ENCODE results near the gene MED13. TPM values are rescaled to one million over a fixed set of nuclear protein-coding genes. Genes with fewer than 3 reads are reported as not detected.
A peak's percentile ranks its signal among the peaks of the same experiment; 100 is the strongest.

The MED13 gene, protein sequence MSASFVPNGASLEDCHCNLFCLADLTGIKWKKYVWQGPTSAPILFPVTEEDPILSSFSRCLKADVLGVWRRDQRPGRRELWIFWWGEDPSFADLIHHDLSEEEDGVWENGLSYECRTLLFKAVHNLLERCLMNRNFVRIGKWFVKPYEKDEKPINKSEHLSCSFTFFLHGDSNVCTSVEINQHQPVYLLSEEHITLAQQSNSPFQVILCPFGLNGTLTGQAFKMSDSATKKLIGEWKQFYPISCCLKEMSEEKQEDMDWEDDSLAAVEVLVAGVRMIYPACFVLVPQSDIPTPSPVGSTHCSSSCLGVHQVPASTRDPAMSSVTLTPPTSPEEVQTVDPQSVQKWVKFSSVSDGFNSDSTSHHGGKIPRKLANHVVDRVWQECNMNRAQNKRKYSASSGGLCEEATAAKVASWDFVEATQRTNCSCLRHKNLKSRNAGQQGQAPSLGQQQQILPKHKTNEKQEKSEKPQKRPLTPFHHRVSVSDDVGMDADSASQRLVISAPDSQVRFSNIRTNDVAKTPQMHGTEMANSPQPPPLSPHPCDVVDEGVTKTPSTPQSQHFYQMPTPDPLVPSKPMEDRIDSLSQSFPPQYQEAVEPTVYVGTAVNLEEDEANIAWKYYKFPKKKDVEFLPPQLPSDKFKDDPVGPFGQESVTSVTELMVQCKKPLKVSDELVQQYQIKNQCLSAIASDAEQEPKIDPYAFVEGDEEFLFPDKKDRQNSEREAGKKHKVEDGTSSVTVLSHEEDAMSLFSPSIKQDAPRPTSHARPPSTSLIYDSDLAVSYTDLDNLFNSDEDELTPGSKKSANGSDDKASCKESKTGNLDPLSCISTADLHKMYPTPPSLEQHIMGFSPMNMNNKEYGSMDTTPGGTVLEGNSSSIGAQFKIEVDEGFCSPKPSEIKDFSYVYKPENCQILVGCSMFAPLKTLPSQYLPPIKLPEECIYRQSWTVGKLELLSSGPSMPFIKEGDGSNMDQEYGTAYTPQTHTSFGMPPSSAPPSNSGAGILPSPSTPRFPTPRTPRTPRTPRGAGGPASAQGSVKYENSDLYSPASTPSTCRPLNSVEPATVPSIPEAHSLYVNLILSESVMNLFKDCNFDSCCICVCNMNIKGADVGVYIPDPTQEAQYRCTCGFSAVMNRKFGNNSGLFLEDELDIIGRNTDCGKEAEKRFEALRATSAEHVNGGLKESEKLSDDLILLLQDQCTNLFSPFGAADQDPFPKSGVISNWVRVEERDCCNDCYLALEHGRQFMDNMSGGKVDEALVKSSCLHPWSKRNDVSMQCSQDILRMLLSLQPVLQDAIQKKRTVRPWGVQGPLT (N-terminal part only)
- 20.1 and 31.7 TPM in 2 replicates for total RNA-seq (2014; rRNA removed; shearing (Covaris generic))

DNA sequence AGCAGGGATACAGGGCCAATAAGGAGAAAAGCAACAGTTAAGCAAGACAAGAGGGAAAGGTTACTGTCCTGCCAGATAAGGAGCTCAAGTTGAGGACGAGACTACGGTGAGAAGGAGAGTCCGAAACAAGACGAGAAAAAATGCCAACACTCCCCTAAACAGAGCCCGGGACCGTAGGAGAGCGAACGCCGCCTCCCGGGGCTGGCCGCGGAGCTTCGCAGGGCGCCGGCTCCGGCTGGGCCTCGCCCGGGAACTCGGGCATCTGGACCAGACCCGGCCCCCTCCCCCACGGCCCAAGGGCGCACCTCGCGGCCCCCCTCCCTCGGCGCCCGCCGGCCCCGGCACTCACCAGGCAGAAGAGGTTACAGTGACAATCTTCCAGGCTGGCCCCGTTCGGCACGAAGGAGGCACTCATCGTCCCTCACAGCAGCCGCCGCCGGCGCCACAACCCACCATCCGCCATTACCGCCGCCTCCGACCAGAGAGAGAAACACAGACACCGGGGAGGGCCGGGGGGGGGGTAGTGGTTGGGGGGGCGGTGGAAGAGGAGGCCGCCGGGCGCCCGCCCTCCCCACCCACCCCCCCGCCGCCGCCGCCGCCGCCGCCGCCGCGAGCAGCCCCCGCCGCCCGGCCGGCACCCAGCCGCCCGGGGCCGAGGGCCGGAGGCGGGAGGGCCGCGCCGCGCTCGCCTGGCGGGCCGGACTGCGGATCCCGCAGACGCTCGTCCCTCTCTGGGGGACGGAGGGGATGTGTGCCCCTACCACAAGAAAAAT lies at the start of gene MED13:
MED13 (minus strand) TSS at position 488 of the 773 bp plus-strand sequence; CDS start at position 415, 73 bp downstream.
- DNase-seq (ENCODE audit: low read depth), result peak; percentile 53

- no peak for DNase-seq (ENCODE audit: low read depth)
These were observed 47.2 kb upstream of the MED13 start for GRCh38 chr17:62112229-62112628.

GRCh38 chr17:62111562-62112171 lies 46.6 kb upstream of the MED13 start:
- DNase-seq (ENCODE audit: low read depth), result no peak

DNA sequence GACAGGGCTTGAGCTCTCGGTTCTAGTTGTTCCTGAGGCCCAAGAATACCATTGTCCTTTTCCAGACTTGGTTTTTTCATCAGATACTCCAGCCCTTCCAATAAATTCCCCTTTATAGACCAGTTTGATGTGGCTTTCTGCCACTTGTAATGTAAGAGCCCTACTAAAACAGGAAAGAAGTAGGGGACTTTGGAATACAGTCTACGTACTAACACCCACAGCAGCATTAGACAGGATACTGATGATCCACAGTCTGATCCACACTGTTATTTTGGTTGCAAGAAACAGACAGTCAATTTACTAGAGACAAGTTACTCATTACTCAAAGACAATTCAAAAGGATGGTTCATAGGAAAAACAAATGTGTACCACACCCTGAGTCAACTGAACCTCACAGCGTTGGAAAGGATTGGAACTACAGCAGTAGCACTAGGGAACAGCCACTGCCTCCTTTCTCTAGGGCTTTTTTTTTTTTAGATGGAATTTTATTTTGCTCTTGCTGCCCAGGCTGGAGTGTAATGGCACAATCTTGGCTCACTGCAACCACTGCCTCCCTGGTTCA lies 45.9 kb upstream of the MED13 start:
- DNase-seq (ENCODE audit: low read depth), result no peak

DNA sequence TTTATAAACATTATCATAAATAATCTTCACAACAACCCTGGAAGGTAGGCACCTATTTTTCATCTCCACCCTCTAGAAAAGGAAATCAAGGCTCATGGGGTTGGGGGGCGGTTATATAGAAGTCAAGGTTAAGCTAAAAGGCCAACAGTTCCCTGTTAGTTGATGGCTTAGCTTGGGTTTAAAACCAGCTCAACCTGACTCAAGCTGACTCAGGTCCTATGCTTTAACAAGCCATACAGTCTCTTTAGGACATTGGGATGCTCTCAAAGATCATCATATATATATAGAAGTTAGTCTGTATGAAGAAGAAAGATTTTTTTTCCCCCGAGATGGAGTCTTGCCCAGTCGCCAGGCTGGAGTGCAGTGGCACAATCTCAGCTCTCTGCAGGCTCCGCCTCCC lies 44.8 kb upstream of the MED13 start:
- no peak for DNase-seq (ENCODE audit: low read depth)

GRCh38 chr17:62109378-62109902 lies 44.4 kb upstream of the MED13 start:
- peak; percentile 88 for DNase-seq (ENCODE audit: low read depth)

GRCh38 chr17:62105861-62106260 lies 40.8 kb upstream of the MED13 start:
- no peak for DNase-seq (ENCODE audit: low read depth)

DNA sequence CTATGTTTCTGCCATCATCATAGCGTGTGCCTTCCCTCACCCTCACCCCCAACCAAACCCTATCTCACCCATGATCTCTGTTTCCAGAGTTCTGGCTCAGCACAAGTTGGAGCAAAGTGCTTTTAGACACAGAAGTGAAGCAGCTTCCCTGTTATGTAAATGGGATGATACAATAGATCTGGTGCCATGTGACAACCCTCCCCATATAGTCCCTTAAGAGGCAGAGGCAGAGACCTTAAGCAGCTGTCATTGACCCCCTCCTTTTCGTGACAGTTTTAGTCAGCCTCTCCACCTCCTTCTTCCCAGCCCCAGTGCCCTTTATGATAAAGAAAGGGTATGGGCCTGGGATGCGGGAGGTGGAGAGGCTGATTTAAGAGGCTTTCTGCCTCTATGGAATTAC lies 40.3 kb upstream of the MED13 start:
- DNase-seq (ENCODE audit: low read depth), result no peak

DNA sequence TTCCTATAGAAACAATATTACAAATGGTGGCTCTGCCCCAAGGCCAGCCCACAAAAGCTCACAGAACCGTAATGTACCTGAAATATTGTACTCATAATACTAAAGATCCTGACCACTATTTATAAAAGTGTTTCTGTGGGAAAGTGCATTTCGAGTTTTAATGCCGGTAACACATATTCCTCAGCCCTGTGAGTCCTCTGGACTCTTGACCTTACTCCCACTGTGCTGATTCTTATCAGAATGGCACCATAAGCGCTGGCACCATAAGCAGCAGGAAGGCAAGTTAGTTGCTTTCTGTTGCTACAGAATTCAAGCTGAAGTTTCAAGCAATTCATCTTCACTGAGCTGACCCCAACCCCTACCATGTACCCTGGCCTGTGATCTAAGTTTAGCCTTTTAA lies 36.4 kb upstream of the MED13 start:
- no peak for DNase-seq (ENCODE audit: low read depth)

- no peak for DNase-seq (ENCODE audit: low read depth)
These were observed 36.0 kb upstream of the MED13 start for GRCh38 chr17:62101090-62101489.

GRCh38 chr17:62100055-62100454 lies 35.0 kb upstream of the MED13 start:
- no peak for DNase-seq (ENCODE audit: low read depth)

- no peak for DNase-seq (ENCODE audit: low read depth)
These were observed 34.5 kb upstream of the MED13 start for GRCh38 chr17:62099532-62099931.

GRCh38 chr17:62098623-62099231 lies 33.6 kb upstream of the MED13 start:
- DNase-seq (ENCODE audit: low read depth), result no peak

- DNase-seq (ENCODE audit: low read depth), result no peak
These were observed 31.3 kb upstream of the MED13 start for GRCh38 chr17:62096401-62096670.

- peak; percentile 13 for DNase-seq (ENCODE audit: low read depth)
These were observed 29.1 kb upstream of the MED13 start for GRCh38 chr17:62094175-62094574.

DNA sequence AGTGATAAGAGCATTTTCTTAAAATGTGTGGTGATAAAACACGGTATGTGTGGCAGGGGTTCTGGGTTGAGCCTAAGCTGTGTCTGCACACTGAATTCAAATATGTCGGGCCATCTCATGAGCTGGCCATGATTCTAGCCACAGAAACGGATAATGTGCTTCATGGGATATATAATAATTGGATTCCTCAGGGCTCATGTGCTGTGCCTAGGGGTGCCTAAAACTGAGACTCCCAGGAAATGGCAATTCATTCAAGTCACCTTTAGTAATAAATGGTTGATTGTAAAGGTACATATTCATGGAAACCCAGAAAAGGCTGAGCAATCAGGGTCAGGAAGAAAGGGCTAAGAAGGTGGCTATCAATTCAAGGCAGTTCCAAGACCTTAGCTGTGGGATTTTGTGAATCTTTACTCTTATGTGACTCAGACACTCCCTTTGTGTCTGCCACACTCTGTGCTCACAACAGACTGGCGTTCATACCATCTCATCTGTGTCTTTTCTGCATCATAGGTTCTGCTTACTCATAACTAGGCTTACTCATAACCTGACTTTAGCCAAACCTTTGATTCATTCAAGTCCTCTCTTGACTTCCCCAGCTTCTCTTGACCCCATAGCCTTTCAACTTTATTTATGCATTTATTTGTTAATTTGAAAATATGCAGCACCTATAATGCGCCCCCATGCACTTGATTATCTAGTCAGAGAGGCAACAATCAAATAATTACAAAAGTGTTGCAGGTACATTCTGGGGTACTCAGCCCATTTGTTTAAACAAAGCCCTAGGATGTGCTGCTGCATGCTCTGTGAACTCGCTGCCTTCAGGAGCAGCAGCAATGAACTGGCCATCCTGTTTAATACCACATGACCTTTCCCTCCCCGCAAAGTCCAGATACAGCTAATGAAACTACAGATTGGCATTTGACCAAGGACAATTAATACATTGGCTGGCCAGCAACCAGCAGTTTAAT lies 28.4 kb upstream of the MED13 start:
- peak; percentile 94 for DNase-seq (ENCODE audit: low read depth)

DNA sequence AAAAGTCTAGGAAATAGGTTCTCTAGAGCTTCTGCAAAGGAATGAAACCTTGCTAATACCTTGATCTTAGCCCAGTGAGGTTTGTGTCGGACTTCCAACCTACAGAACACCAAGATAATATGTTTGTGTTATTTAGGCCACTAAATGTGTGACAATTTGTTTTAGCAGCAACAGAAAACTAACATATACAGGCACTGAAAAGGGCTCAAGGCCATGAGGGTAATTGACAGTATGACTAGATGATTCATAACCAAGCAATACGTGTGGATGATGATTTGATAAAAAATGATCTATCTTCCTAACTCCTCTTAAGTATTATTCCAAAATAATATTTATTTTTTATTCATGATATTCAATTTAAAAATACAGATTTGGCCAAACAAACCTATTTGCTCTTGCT lies 27.7 kb upstream of the MED13 start:
- no peak for DNase-seq (ENCODE audit: low read depth)

- no peak for DNase-seq (ENCODE audit: low read depth)
These were observed 26.7 kb upstream of the MED13 start for GRCh38 chr17:62091804-62092203.

DNA sequence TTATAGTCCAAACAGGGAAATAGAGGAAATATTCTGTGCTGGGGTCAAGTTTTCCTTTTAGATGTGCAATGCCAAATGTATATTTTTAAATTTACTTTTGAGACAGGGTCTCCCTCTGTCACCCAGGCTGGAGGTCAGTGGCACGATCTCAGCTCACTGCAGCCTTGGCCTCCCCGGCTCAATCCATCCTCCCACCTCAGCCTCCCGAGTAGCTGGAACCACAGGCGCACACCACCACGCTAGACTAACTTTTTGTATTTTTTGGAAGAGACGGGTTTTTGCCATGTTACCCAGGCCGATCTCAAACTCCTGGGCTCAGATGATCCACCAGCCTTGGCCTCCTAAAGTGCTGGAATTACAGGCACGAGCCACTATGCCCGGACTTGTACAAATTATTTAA lies 25.8 kb upstream of the MED13 start:
- no peak for DNase-seq (ENCODE audit: low read depth)

All from M059J (cell line).